Upper lobe of right lung (tissue), 1 donor: Measurements from ENCODE around the gene PSMD6. TPM values are rescaled to one million over a fixed set of nuclear protein-coding genes. Genes with fewer than 3 reads are reported as not detected.

Source experiments
- ATAC-seq: fragments of 200-7000 bp; cut with Tn5 transposase; one replicate; pipeline ENCODE4 v1.9.1; 2020; ENCODE audit warnings: mild to moderate bottlenecking, moderate library complexity
- DNase-seq: peaks from one replicate; pipeline ENCODE4 v3.0.0-alpha.2; 2020
- H3K27ac ChIP-seq: fragments of 200-600 bp; one replicate; pipeline ENCODE4 v1.8.0; 2022
- H3K27me3 ChIP-seq: fragments of 200-600 bp; one replicate; pipeline ENCODE4 v1.8.0; 2022; ENCODE audit warnings: mild to moderate bottlenecking
- H3K36me3 ChIP-seq: fragments of 200-600 bp; one replicate; pipeline ENCODE4 v1.8.0; 2022
- H3K4me1 ChIP-seq: fragments of 200-600 bp; one replicate; pipeline ENCODE4 v1.8.0; 2022
- H3K4me3 ChIP-seq: fragments of 200-600 bp; one replicate; pipeline ENCODE4 v1.8.0; 2022; ENCODE audit warnings: mild to moderate bottlenecking
- H3K9me3 ChIP-seq: fragments of 200-600 bp; one replicate; pipeline ENCODE4 v1.8.0; 2022
- CTCF ChIP-seq: fragments of 200-600 bp; IDR thresholded peaks from one replicate; pipeline ENCODE4 v1.8.0; 2022; ENCODE audit warnings: antibody characterized with exemption
- intact Hi-C: fragments of 100-400 bp; cut with DNase I; formaldehyde crosslinking; loops from one replicate; pipeline ENCODE4 v1.11.0; 2022
- total RNA-seq: library from RNA; stranded (reverse); fragmentation: NEBNext Ultra II Directional; extraction: Animal tissue kit (Norgen Biotek cat#: 25700); gene quantifications from one replicate; pipeline ENCODE4 v1.2.1, GENCODE V29; 2021
- donor health status: DM: no; HTN: yes; CAD: no; lungs with severe emphysema.

The PSMD6 gene
- total RNA-seq, 1 donor from 2014 or later: 52.2 TPM

- intact Hi-C loops: no loop called here
- no peaks in the 10 kb centered on the region for H3K9me3 ChIP-seq
- no peak overlapping the region for H3K4me3 ChIP-seq
- no peaks in the 10 kb centered on the region for H3K27me3 ChIP-seq
- H3K27ac ChIP-seq: no peak overlapping the region
- TF ChIP-seq CTCF: no peak
- no peaks in the 10 kb centered on the region for H3K4me1 ChIP-seq
- H3K36me3 ChIP-seq: peaks cover 100% of the 10 kb centered on the region
- ATAC-seq (peak; percentile 14), DNase-seq (no peak)
Observed at GRCh38 chr3:64008487-64009351, 14.6 kb downstream of the PSMD6 start.

GRCh38 chr3:64008017-64008416 lies 15.3 kb downstream of the PSMD6 start:
- no peaks in the 10 kb centered on the region for H3K9me3 ChIP-seq
- no peak for TF ChIP-seq CTCF
- no peaks in the 10 kb centered on the region for H3K27me3 ChIP-seq
- ATAC-seq (no peak), DNase-seq (no peak)
- H3K27ac ChIP-seq: no peak overlapping the region
- H3K4me1 ChIP-seq: no peaks in the 10 kb centered on the region
- H3K36me3 ChIP-seq: peaks cover 100% of the 10 kb centered on the region
- H3K4me3 ChIP-seq: no peak overlapping the region
- intact Hi-C loops: no loop called here

- ATAC-seq: no peak
- no peak for TF ChIP-seq CTCF
Observed at GRCh38 chr3:64003589-64003988, 19.7 kb downstream of the PSMD6 start.

GRCh38 chr3:64002233-64002632 lies 21.1 kb downstream of the PSMD6 start:
- H3K36me3 ChIP-seq: peaks cover 96% of the 10 kb centered on the region
- DNase-seq (no peak), ATAC-seq (no peak)
- H3K9me3 ChIP-seq: no peaks in the 10 kb centered on the region
- intact Hi-C loops: no loop called here
- no peaks in the 10 kb centered on the region for H3K27me3 ChIP-seq
- H3K27ac ChIP-seq: no peak overlapping the region
- no peak overlapping the region for H3K4me3 ChIP-seq
- TF ChIP-seq CTCF: no peak
- no peaks in the 10 kb centered on the region for H3K4me1 ChIP-seq

More at GRCh38 chr3:64003589-64003988, 19.7 kb downstream of the PSMD6 start:
- Histone ChIP-seq H3K27ac (no peak overlapping the region), H3K4me1 (no peaks in the 10 kb centered on the region), H3K36me3 (peaks cover 97% of the 10 kb centered on the region), H3K9me3 (no peaks in the 10 kb centered on the region), H3K27me3 (no peaks in the 10 kb centered on the region), H3K4me3 (no peak overlapping the region)
- intact Hi-C loops: no loop called here
- no peak for DNase-seq

GRCh38 chr3:64000453-64001055 lies 22.7 kb downstream of the PSMD6 start:
- intact Hi-C loops: no loop called here
- H3K27ac ChIP-seq: no peak overlapping the region
- no peak overlapping the region for H3K4me3 ChIP-seq
- no peaks in the 10 kb centered on the region for H3K4me1 ChIP-seq
- ATAC-seq (no peak), DNase-seq (no peak)
- H3K36me3 ChIP-seq: peaks cover 96% of the 10 kb centered on the region
- no peaks in the 10 kb centered on the region for H3K9me3 ChIP-seq
- no peak for TF ChIP-seq CTCF
- H3K27me3 ChIP-seq: no peaks in the 10 kb centered on the region
